HepG2 (cell line): ENCODE results near the gene PRRC2A. TPM values are rescaled to one million over a fixed set of nuclear protein-coding genes. Genes with fewer than 3 reads are reported as not detected.

Experiments used
- CHD2 ChIP-seq: IDR thresholded peaks from 2 replicates; pipeline ENCODE4 v1.6.1; 2011; ENCODE audit warnings: low read depth, low read length, improper control_type of control experiment
- E2F5 ChIP-seq: sonication (generic); formaldehyde crosslinking; conservative IDR thresholded peaks from 2 replicates; pipeline ENCODE4 v1.4.0; 2020; ENCODE audit warnings: missing genetic modification reagents
- FOXJ3 ChIP-seq: sonication (generic); formaldehyde crosslinking; IDR thresholded peaks from 2 replicates; pipeline ENCODE4 v1.4.0; 2020; ENCODE audit warnings: missing genetic modification reagents, mild to moderate bottlenecking, borderline replicate concordance
- FOXO1 ChIP-seq: sonication (generic); formaldehyde crosslinking; IDR thresholded peaks from 2 replicates; pipeline ENCODE4 v1.4.0; 2020; ENCODE audit warnings: missing genetic modification reagents
- FOXP4 ChIP-seq: sonication (generic); formaldehyde crosslinking; IDR thresholded peaks from 2 replicates; pipeline ENCODE4 v1.4.0; 2020; ENCODE audit warnings: missing genetic modification reagents
- GABPA ChIP-seq, 2 experiments: IDR thresholded peaks; 2 replicates each; pipeline ENCODE4 v1.6.1; 2011 to 2016; ENCODE audit warnings: low read depth in 2 of 2, low read length in 1 of 2, missing biosample characterization in 1 of 2, missing genetic modification characterization in 1 of 2
- MIER3 ChIP-seq: IDR thresholded peaks from 2 replicates; pipeline ENCODE4 v1.6.1; 2016; ENCODE audit warnings: missing compliant biosample characterization, borderline replicate concordance
- RELA ChIP-seq: sonication (generic); formaldehyde crosslinking; IDR thresholded peaks from 2 replicates; pipeline ENCODE4 v1.4.0; 2020; ENCODE audit warnings: missing genetic modification reagents
- SIX4 ChIP-seq: sonication (generic); formaldehyde crosslinking; IDR thresholded peaks from 2 replicates; pipeline ENCODE4 v1.4.0; 2020; ENCODE audit warnings: missing genetic modification reagents
- SMARCC2 ChIP-seq: fragments of 450-650 bp; IDR thresholded peaks from 2 replicates; pipeline ENCODE4 v1.6.1; 2017; ENCODE audit warnings: antibody characterized with exemption, mild to moderate bottlenecking
- SOX13 ChIP-seq, 3 experiments: fragments of 450-650 bp in 1 of 3; sonication (generic) in 1 of 3; formaldehyde crosslinking in 1 of 3; IDR thresholded peaks in 2 of 3; conservative IDR thresholded peaks in 1 of 3; 2 replicates each; pipeline versions ENCODE4 v1.5.0 to v1.6.1; 2016 to 2020; ENCODE audit warnings: antibody characterized with exemption in 1 of 3, mild to moderate bottlenecking in 1 of 3, missing compliant biosample characterization in 1 of 3, missing genetic modification reagents in 1 of 3, moderate library complexity in 1 of 3
- ZNF317 ChIP-seq: sonication (generic); formaldehyde crosslinking; IDR thresholded peaks from 2 replicates; pipeline ENCODE4 v1.5.0; 2020; ENCODE audit warnings: mild to moderate bottlenecking, missing genetic modification reagents
- ZNF704 ChIP-seq: sonication (generic); formaldehyde crosslinking; IDR thresholded peaks from 2 replicates; pipeline ENCODE4 v1.8.1; 2023; ENCODE audit warnings: mild to moderate bottlenecking, inconsistent platforms, moderate library complexity, missing genetic modification reagents, borderline replicate concordance
- ZNF766 ChIP-seq: sonication (generic); formaldehyde crosslinking; IDR thresholded peaks from 2 replicates; pipeline ENCODE4 v1.5.0; 2020; ENCODE audit warnings: missing genetic modification reagents, borderline replicate concordance
- ZNF776 ChIP-seq: sonication (generic); formaldehyde crosslinking; IDR thresholded peaks from 2 replicates; pipeline ENCODE4 v1.4.0; 2020; ENCODE audit warnings: mild to moderate bottlenecking, missing genetic modification reagents
- polyA plus RNA-seq, 8 experiments: library from polyadenylated mRNA; depleted of rRNA in 3 of 8; stranded (reverse) in 7 of 8; unstranded in 1 of 8; fragments of >200 nt; fragmentation: Illumina TruSeq in 4 of 8; extraction: Trizol in 4 of 8; gene quantifications; 2 replicates each; pipeline versions ENCODE4 v1.2.1 to v1.2.3, GENCODE V29; 2011 to 2016; ENCODE audit warnings: low read depth in 4 of 8, missing spikeins in 1 of 8, mixed read lengths in 1 of 8; ENCODE audit not compliant: insufficient read depth in 1 of 8
- total RNA-seq, 5 experiments: library from RNA; depleted of rRNA; stranded (reverse); fragments of >200 nt; fragmentation: Illumina TruSeq; extraction: Trizol; gene quantifications; 2 replicates each; pipeline ENCODE4 v1.2.3, GENCODE V29; 2016; ENCODE audit warnings: low read depth in 1 of 5
- TF ChIP-seq, protein P1 (sequence below): sonication (generic); formaldehyde crosslinking; IDR thresholded peaks from 2 replicates; pipeline ENCODE4 v1.4.0; 2020; ENCODE audit warnings: mild to moderate bottlenecking, missing genetic modification reagents, borderline replicate concordance
- TF ChIP-seq, protein P2 (sequence below): sonication (generic); formaldehyde crosslinking; IDR thresholded peaks from 2 replicates; pipeline ENCODE4 v1.5.0; 2020; ENCODE audit warnings: missing genetic modification reagents

The PRRC2A gene
- total and polyA plus RNA-seq, 2 of the 13 experiments (the other 11 are each of a cell fraction or from before 2014, with no cell fraction given): 38.9 to 47.4 TPM

GRCh38 chr6:31614684-31615578, 5.6 kb upstream of the PRRC2A start, which contains the start of gene AIF1 (continued):
- peak; percentile 46; the same call in 1 of the 2 replicates for TF ChIP-seq FOXP4 (CRISPR knock-in tag)
- no peak for TF ChIP-seq SMARCC2
- TF ChIP-seq FOXJ3 (CRISPR knock-in tag): peak; percentile 49; the same call in 1 of the 2 replicates
- TF ChIP-seq ZNF317 (CRISPR knock-in tag): 0 out of 2 replicates have a peak, but pooled peaks have one; percentile 32
- TF ChIP-seq GABPA (IDR thresholded peaks at IDR 0.05; ENCODE audit: low read depth, low read length): no peak
- peak; percentile 25; the same call in 1 of the 2 replicates for TF ChIP-seq GABPA (CRISPR knock-in tag; IDR thresholded peaks at IDR 0.05; ENCODE audit: low read depth)
- TF ChIP-seq ZNF766: 0 out of 2 replicates have a peak, but pooled peaks have one; percentile 75
- no peak for TF ChIP-seq CHD2
- no peak for TF ChIP-seq ZNF704
- TF ChIP-seq, protein P1, sequence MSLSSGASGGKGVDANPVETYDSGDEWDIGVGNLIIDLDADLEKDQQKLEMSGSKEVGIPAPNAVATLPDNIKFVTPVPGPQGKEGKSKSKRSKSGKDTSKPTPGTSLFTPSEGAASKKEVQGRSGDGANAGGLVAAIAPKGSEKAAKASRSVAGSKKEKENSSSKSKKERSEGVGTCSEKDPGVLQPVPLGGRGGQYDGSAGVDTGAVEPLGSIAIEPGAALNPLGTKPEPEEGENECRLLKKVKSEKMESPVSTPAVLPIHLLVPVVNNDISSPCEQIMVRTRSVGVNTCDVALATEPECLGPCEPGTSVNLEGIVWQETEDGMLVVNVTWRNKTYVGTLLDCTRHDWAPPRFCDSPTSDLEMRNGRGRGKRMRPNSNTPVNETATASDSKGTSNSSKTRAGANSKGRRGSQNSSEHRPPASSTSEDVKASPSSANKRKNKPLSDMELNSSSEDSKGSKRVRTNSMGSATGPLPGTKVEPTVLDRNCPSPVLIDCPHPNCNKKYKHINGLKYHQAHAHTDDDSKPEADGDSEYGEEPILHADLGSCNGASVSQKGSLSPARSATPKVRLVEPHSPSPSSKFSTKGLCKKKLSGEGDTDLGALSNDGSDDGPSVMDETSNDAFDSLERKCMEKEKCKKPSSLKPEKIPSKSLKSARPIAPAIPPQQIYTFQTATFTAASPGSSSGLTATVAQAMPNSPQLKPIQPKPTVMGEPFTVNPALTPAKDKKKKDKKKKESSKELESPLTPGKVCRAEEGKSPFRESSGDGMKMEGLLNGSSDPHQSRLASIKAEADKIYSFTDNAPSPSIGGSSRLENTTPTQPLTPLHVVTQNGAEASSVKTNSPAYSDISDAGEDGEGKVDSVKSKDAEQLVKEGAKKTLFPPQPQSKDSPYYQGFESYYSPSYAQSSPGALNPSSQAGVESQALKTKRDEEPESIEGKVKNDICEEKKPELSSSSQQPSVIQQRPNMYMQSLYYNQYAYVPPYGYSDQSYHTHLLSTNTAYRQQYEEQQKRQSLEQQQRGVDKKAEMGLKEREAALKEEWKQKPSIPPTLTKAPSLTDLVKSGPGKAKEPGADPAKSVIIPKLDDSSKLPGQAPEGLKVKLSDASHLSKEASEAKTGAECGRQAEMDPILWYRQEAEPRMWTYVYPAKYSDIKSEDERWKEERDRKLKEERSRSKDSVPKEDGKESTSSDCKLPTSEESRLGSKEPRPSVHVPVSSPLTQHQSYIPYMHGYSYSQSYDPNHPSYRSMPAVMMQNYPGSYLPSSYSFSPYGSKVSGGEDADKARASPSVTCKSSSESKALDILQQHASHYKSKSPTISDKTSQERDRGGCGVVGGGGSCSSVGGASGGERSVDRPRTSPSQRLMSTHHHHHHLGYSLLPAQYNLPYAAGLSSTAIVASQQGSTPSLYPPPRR (CRISPR knock-in tag): no peak
- no peak for TF ChIP-seq FOXO1 (CRISPR knock-in tag)
- 0 out of 2 replicates have a peak, but pooled peaks have one; percentile 3 for TF ChIP-seq RELA
- TF ChIP-seq SOX13 (IDR thresholded peaks at IDR 0.05): no peak
- peak in 1 of 2 experiments; percentile 9; a peak in 1 of 4 replicates for TF ChIP-seq SOX13 (CRISPR knock-in tag; conservative IDR thresholded peaks at IDR 0.05 in 1 of 2, IDR thresholded peaks at IDR 0.05 in 1 of 2)
- no peak for TF ChIP-seq MIER3 (CRISPR knock-in tag)
- TF ChIP-seq ZNF776: no peak
- TF ChIP-seq E2F5: no peak
- no peak for TF ChIP-seq SIX4 (CRISPR knock-in tag)
- TF ChIP-seq, protein P2, sequence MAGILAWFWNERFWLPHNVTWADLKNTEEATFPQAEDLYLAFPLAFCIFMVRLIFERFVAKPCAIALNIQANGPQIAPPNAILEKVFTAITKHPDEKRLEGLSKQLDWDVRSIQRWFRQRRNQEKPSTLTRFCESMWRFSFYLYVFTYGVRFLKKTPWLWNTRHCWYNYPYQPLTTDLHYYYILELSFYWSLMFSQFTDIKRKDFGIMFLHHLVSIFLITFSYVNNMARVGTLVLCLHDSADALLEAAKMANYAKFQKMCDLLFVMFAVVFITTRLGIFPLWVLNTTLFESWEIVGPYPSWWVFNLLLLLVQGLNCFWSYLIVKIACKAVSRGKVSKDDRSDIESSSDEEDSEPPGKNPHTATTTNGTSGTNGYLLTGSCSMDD (CRISPR knock-in tag): no peak
